Measurements from ENCODE around the gene LPP. TPM values are rescaled to one million over a fixed set of nuclear protein-coding genes. Genes with fewer than 3 reads are reported as not detected.

LPP gene
- polyA plus RNA-seq, 3 donors, result 14.1 to 23.2 (median 15.3) TPM

DNA sequence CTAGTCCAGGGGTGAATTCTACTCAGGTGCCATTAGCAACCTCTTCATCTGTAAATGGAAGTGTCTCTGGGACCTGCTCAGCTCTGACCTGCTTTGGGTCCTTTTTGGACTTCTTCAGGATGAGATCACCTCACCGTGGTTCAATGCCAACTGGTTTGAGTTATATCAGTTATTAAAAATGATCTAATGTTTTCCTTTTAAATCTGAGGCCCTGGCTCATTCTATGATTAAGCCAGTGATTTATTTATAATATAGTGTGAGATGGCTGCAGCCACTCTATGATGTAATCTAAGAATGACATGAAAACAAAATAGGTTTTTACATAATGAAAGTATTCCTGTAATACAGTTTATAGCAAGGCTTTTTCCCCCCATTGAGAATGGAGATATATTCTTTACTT lies 79.4 kb downstream of the LPP start:
- H3K9me3 Mint-ChIP-seq, result peaks cover 0 to 1% (median 0%) of the 10 kb centered on the region in 7 donors
- no peak overlapping the region for H3K4me3 ChIP-seq (replicated peaks in 1 of 3; ENCODE audit: low read depth in 2 of 3, low read length in 3 of 3)
- H4K20me1 ChIP-seq (ENCODE audit: insufficient read depth, low read length), result no peaks in the 10 kb centered on the region
- no peak for DNase-seq
- intact Hi-C loops (cut with micrococcal nuclease), result no loop called here
- H3K36me3 Mint-ChIP-seq, result peaks cover 44 to 59% of the 10 kb centered on the region in 2 donors
- H3K36me3 ChIP-seq (replicated peaks in 1 of 2; ENCODE audit: control insufficient read depth in 1 of 2, insufficient read depth in 2 of 2, low read length in 2 of 2), result peaks cover 0 to 9% of the 10 kb centered on the region in 2 donors
- peaks cover 0 to 2% (median 0%) of the 10 kb centered on the region in 3 donors for H3K27me3 Mint-ChIP-seq (ENCODE audit: low read depth in 3 of 3)
- no peak overlapping the region for H2AFZ ChIP-seq (ENCODE audit: insufficient read depth, low read depth, low read length, poor library complexity, severe bottlenecking)
- no peaks in the 10 kb centered on the region for H3K9me3 ChIP-seq (replicated peaks in 1 of 2; ENCODE audit: control insufficient read depth in 1 of 2, insufficient read depth in 1 of 2, low read length in 2 of 2)
- H3K4me1 Mint-ChIP-seq, result peaks cover 2% of the 10 kb centered on the region
- no peaks in the 10 kb centered on the region for H3K27me3 ChIP-seq (ENCODE audit: control insufficient read depth in 2 of 2, insufficient read depth in 2 of 2, low read length in 2 of 2)
- H3K27ac ChIP-seq (ENCODE audit: low read depth in 1 of 2, low read length in 2 of 2), result no peak overlapping the region
- H3K27ac Mint-ChIP-seq, result no peak overlapping the region
- no peak overlapping the region for H3K9ac ChIP-seq (ENCODE audit: insufficient read depth, low read length, poor library complexity, severe bottlenecking)
- TF ChIP-seq, protein P1, sequence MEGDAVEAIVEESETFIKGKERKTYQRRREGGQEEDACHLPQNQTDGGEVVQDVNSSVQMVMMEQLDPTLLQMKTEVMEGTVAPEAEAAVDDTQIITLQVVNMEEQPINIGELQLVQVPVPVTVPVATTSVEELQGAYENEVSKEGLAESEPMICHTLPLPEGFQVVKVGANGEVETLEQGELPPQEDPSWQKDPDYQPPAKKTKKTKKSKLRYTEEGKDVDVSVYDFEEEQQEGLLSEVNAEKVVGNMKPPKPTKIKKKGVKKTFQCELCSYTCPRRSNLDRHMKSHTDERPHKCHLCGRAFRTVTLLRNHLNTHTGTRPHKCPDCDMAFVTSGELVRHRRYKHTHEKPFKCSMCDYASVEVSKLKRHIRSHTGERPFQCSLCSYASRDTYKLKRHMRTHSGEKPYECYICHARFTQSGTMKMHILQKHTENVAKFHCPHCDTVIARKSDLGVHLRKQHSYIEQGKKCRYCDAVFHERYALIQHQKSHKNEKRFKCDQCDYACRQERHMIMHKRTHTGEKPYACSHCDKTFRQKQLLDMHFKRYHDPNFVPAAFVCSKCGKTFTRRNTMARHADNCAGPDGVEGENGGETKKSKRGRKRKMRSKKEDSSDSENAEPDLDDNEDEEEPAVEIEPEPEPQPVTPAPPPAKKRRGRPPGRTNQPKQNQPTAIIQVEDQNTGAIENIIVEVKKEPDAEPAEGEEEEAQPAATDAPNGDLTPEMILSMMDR (IDR thresholded peaks at IDR 0.05), result no peak
- no peak overlapping the region for H3K4me3 Mint-ChIP-seq
- H3K4me2 ChIP-seq (replicated peaks; ENCODE audit: extremely low read depth, low read length, poor library complexity, severe bottlenecking), result no peak overlapping the region
- no peaks in the 10 kb centered on the region for H3K4me1 ChIP-seq (ENCODE audit: control insufficient read depth in 1 of 2, insufficient read depth in 2 of 2, low read length in 2 of 2)
- H3K79me2 ChIP-seq (ENCODE audit: insufficient read depth, low read length), result no peaks in the 10 kb centered on the region
- WGBS (ENCODE audit: insufficient coverage), result no CpG with 5 or more reads among the region's 1 CpG

DNA sequence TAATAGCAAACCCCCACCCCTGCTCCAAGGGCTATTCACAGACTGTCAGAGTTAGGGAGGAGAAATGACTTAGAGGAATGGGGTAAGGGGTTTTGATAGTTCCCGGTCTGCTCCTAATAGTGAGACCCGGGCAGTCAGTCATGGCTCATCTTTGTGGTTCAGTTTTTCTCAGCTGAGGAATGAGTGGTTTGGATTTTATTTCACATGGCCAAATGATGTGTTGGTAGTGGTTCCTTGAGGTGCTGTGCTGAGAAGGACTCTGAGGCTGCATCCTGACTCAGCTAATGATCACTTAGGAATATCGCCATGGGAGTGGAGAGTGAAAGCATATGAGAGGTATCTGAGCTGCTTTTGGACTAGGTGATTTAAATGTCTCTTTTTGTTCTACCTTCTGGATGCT lies 80.2 kb downstream of the LPP start:
- H3K9me3 ChIP-seq (replicated peaks in 1 of 2; ENCODE audit: control insufficient read depth in 1 of 2, insufficient read depth in 1 of 2, low read length in 2 of 2), result no peaks in the 10 kb centered on the region
- H2AFZ ChIP-seq (ENCODE audit: insufficient read depth, low read depth, low read length, poor library complexity, severe bottlenecking), result no peak overlapping the region
- H3K9me3 Mint-ChIP-seq, result peaks cover 0 to 1% (median 0%) of the 10 kb centered on the region in 7 donors
- no peaks in the 10 kb centered on the region for H3K4me1 ChIP-seq (ENCODE audit: control insufficient read depth in 1 of 2, insufficient read depth in 2 of 2, low read length in 2 of 2)
- no peak overlapping the region for H3K27ac ChIP-seq (ENCODE audit: low read depth in 1 of 2, low read length in 2 of 2)
- no peak overlapping the region for H3K4me3 Mint-ChIP-seq
- intact Hi-C loops (cut with micrococcal nuclease), result no loop called here
- no peak overlapping the region for H3K4me2 ChIP-seq (replicated peaks; ENCODE audit: extremely low read depth, low read length, poor library complexity, severe bottlenecking)
- H3K27ac Mint-ChIP-seq, result peak overlapping the region in 1 of 7 donors; percentile 0
- H3K9ac ChIP-seq (ENCODE audit: insufficient read depth, low read length, poor library complexity, severe bottlenecking), result no peak overlapping the region
- H3K4me1 Mint-ChIP-seq, result peaks cover 2% of the 10 kb centered on the region
- WGBS (ENCODE audit: insufficient coverage), result 90% methylated on average over 3 of the region's 3 CpGs
- no peaks in the 10 kb centered on the region for H3K79me2 ChIP-seq (ENCODE audit: insufficient read depth, low read length)
- TF ChIP-seq, protein P1 (IDR thresholded peaks at IDR 0.05), result no peak
- H4K20me1 ChIP-seq (ENCODE audit: insufficient read depth, low read length), result no peaks in the 10 kb centered on the region
- H3K27me3 Mint-ChIP-seq (ENCODE audit: low read depth in 3 of 3), result no peaks in the 10 kb centered on the region
- peaks cover 0 to 14% of the 10 kb centered on the region in 2 donors for H3K36me3 ChIP-seq (replicated peaks in 1 of 2; ENCODE audit: control insufficient read depth in 1 of 2, insufficient read depth in 2 of 2, low read length in 2 of 2)
- H3K27me3 ChIP-seq (ENCODE audit: control insufficient read depth in 2 of 2, insufficient read depth in 2 of 2, low read length in 2 of 2), result no peaks in the 10 kb centered on the region
- no peak for DNase-seq
- peaks cover 41 to 58% of the 10 kb centered on the region in 2 donors for H3K36me3 Mint-ChIP-seq
- H3K4me3 ChIP-seq (replicated peaks in 1 of 3; ENCODE audit: low read depth in 2 of 3, low read length in 3 of 3), result no peak overlapping the region

Measured in CD14-positive monocyte (primary cell).